ENCODE data around the gene FOXA3.

FOXA3 gene

DNA sequence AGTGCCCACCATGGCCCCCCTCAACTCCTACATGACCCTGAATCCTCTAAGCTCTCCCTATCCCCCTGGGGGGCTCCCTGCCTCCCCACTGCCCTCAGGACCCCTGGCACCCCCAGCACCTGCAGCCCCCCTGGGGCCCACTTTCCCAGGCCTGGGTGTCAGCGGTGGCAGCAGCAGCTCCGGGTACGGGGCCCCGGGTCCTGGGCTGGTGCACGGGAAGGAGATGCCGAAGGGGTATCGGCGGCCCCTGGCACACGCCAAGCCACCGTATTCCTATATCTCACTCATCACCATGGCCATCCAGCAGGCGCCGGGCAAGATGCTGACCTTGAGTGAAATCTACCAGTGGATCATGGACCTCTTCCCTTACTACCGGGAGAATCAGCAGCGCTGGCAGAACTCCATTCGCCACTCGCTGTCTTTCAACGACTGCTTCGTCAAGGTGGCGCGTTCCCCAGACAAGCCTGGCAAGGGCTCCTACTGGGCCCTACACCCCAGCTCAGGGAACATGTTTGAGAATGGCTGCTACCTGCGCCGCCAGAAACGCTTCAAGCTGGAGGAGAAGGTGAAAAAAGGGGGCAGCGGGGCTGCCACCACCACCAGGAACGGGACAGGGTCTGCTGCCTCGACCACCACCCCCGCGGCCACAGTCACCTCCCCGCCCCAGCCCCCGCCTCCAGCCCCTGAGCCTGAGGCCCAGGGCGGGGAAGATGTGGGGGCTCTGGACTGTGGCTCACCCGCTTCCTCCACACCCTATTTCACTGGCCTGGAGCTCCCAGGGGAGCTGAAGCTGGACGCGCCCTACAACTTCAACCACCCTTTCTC is 8.2 kb downstream of the FOXA3 start:
- no peak for DNase-seq (ENCODE audit: extremely low read depth in 1 of 2, low read depth in 1 of 2)

DNA sequence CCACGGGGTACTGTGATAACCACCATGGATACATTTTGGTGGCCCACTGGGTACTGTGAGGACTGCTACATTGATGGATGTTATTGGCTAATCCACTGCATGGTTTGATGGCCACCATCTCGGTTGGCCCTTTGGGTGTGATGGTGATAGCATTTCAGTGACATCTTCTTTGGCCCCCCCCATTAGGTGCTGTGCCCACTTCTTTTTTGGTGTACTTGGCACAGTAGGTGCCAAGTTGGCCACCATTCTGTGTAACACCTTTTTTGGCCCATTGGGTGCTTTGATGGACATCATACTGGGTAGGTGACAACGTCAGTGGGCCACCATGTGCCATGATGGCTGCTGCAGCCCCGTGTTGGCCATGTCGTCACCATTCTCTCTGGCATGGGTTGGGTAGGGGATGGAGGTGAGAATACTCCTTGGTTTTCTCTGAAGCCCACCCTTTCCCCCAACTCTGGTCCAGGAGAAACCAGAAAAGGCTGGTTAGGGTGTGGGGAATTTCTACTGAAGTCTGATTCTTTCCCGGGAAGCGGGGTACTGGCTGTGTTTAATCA is 9.2 kb downstream of the FOXA3 start:
- DNase-seq (ENCODE audit: extremely low read depth in 1 of 2, low read depth in 1 of 2): no peak

DNA sequence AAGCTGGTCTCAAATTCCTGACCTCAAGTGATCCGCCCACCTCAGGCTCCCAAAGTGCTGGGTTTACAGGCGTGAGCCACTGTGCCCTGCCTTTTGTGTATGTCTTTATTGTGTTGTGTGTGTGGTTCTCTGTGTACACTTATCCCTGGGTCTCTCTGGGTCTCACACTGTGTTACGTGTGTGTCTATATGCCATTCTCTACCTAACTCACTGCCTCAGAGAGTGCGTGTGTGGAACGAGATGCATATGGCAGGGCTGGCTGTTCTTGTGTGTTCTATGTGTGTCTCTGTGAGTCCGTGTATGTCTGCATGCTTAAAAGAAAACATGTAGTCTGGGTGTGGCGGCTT is 10.5 kb downstream of the FOXA3 start:
- no peak for DNase-seq (ENCODE audit: extremely low read depth in 1 of 2, low read depth in 1 of 2)

DNA sequence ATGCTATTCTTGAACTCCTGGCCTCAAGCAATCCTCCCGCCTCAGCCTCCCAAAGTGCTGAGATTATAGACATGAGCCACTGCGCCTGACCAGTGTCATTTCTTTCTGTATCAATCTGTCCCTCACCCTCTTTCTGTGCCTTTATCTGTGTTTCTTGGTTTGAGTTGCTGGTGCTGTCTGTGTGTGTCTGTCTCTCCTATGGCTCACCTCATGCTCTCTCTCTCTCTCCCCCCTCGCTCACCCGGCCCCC is 12.0 kb downstream of the FOXA3 start:
- no peak for DNase-seq (ENCODE audit: extremely low read depth in 1 of 2, low read depth in 1 of 2)

DNA sequence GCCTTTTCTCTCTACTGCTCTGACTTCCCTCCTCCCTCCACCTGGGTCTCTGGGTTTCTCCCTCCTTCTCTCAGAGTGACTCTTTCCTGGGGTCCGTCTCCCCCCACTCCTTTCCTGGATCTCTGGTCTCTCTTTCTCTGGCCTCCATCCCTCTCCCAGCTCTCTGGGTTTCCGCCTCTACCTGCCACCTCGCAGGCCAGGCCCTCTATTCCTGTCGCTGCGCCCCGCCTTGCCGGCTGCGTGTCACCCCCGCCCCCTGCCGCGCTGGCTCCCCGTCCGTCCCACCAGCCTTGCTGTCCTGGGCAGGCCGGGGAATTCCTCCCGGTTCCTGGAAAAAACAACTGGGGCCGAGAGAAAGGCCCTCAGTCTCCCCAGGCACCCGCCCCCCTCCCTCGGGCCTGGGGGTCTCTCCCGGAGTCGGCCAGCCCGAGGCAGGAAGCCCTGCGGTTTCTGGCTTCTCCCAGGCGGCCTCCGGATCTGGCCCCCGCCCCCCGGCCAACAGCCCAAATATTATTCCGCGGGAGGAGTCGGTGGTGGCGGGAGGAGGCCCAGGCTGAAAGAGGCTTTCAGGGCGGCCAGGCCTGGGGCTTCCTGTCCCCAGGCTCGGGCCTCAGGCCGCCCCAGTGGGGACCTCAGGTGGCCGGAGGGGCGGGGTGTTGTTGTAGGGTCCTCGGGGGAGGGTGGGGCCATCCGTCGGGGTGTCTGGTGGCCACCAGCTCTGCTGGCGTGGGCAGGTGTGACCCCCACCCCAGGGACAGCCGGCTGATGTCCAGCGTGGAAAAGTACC is 12.5 kb downstream of the FOXA3 start:
- DNase-seq (ENCODE audit: extremely low read depth in 1 of 2, low read depth in 1 of 2): no peak

DNA sequence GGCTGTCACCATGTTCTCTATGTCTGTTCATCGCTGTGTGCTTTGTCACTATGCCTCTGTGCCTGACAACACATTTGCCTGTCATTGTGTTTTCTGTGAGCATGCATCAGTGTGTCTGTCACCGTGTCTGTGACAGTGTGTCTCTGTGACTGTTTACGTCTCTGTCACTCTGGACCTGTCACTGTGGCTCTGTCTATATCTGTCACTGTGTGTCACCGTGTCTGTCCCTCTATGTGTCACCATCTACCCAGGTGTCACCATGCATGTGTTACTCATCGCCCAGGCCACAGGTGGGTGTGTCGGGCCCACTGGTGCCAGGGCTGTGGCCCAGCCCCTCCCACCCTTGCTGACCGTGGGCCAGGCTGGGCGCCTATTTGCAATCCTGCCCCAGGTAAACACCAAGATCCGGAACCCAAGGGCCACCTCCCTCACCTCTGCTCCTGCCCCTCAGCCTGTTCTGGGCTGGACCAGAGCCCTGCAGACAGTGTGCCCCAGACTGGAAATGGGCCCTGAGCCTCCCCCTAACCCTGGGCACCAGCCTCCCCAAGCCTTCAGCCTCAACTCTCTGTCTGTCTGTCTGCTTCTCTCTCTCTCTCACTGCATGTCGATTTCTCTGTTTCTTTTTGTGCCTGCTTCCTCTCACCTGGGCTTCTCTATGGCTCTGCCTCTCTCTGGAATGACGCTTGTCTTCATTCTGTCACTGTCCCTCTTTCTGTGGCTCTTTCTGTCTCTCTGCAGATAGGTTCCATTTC is 14.1 kb downstream of the FOXA3 start:
- no peak for DNase-seq (ENCODE audit: extremely low read depth in 1 of 2, low read depth in 1 of 2)

DNA sequence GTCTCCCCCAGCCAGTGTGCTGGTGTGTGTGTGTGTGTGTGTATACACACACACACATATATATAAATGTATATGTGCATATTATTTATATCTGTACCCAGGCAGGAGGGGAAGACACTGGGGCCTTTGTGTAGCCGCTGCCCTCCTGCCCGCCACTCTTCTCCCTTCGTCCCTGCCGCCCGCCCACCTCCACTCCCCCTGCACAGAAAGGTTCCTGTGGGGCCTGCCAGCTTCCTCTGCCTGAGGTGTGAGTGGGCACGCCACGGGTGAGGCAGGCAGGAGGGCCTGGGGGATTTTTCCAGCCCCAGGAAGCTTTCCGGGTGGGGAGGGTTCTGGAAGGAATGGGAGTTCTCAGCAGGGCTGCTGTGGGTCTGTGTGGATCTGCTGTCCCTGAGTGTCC is 14.9 kb downstream of the FOXA3 start:
- DNase-seq (ENCODE audit: extremely low read depth in 1 of 2, low read depth in 1 of 2): no peak

DNA sequence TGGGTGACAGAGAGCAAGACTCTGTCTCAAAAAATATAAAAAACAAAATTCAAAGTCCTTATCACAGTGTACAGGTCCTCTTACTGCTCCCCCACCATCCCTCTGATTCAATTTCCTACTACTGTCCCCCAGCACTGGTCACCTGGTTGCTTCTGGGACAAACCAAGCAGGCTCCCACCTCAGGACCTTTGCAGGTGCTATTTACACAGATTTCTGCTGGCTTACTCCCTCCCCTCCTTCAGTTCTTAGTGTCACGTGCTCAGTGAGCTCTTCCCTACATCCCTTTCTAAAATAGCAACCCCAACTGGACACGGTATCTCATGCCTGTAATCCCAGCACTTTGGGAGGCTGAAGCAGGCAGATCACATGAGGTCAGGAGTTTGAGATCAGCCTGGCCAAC is 15.8 kb downstream of the FOXA3 start:
- no peak for DNase-seq (ENCODE audit: extremely low read depth in 1 of 2, low read depth in 1 of 2)

DNA sequence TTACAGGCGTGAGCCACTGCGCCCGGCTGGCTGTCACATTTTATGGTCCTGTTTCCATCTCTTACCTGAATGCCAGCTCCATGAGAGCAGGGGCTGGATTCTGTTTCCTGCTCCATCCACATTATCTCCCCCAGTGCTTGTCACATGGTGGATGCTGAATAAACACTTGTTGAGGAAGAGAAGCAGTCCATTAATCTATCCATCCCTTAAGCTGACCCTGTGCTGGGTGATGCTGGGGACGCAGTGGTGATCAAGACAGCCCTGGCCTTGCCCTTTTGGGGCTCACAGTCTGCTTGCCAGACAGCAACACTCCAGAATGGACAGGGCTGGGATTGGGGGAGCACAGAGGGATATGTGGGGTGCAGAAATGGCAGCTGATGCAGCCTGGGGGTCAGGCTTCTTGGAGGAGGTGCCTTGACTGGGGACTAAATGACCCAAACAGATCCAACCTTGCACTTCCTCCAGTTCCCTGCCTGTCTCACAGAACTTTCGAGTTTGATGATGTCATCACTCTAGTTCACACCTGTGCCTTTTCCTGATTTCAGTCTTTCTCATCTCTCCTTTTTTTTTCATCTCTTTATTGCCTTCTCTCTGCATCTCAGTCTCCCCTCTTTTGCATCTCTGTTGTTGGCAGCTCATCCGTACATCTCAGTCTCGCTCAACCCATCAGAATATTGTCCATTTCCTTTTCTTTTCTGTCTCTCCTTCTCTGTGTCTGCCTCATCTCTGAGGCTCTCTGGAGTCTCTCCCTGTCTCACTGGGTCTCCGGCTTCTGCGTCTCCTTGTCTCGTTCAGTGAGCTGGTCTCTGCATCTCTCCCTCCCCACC is 17.2 kb downstream of the FOXA3 start:
- DNase-seq (ENCODE audit: extremely low read depth in 1 of 2, low read depth in 1 of 2): no peak

DNA sequence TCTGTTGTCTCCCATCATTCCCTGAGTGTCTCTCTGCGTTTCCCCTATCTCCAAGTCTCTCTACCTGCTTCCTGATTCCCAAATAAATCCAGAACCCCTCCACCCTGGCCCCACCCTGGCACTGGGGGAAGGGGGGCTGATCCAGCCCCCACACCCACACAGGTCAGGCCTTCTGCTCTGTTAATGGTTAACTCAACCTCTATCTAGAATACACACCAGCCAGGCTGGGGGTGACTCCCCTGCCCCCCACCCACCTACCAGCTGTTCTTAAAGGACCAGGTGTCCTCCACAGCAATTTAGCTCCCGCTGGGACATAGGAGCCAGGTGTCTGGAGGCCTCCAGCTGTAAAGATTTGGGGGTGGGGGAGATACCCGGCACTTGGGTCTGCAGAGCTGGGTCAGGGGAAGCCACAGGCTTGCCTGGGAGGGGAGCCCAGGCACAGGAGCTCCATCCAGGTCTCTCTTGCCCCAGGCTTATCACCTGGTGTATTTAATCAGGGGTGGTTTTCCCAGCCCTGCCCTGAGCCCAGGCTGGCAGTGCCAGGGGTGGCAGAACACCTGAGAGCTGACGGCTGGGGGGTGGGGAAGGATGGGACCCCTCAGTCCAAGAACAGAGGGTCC is 17.9 kb downstream of the FOXA3 start:
- no peak for DNase-seq (ENCODE audit: extremely low read depth in 1 of 2, low read depth in 1 of 2)

DNA sequence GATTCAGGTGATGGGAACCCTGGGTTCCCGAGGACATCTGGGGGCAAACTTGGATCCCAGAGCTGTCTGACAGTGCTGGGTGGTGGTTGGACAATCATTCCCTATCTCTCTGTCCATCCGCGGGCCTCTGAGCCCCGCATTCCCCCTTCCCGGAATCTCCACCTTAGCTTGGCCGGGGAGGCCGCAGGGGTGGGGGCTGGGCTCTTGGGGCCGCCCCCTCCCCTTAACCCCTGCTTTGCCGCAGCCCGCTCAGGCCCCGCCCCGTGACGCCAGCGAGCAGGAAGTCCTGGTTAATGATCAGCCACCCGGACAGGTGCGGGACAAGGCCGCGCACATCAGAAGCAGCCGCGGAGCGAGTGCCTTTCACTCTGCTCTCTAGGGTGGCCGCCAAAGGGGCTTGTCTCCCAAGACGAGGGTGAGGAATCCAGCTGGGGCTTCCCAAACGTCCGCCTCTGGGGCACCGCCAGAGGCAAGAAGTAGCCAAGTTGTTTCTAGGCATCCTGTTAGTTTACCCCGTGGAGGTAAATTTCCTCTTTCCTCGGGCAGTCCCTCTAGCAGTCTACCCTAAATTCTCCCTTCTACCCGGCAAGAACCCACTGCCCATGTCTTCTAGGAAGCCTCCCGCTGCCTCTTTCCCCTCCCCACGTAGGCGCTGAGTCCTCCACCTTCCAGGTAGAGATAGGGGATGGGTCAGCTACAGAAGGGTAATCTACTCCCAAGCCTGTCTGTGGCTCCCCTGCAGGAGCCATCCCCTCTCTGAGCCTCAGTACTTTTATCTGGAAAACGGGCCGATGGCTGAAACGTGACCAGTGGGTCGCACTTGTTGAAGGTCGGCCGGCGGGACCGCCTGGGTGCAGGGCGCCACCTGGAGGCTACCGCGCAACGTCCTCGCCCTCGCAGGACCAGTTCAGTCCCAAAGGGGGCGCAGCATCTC is 18.8 kb downstream of the FOXA3 start:
- DNase-seq (ENCODE audit: extremely low read depth in 1 of 2, low read depth in 1 of 2): peak; percentile 72 to 73

DNA sequence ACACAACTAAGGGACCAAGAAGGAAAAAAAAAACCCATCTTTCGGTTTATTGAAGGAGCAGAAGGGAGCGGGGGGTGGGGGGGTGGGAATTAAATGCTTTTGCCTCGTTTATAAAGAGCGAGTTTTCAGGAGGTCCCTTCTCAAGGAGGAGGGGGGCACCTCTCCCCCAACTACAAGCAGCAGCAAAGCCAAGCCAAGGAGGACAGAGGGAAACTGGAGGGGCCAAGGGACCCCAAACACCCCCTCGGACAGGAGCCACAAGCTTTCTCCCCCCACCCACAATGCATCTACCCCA is 19.4 kb downstream of the FOXA3 start:
- DNase-seq (ENCODE audit: extremely low read depth in 1 of 2, low read depth in 1 of 2): no peak

DNA sequence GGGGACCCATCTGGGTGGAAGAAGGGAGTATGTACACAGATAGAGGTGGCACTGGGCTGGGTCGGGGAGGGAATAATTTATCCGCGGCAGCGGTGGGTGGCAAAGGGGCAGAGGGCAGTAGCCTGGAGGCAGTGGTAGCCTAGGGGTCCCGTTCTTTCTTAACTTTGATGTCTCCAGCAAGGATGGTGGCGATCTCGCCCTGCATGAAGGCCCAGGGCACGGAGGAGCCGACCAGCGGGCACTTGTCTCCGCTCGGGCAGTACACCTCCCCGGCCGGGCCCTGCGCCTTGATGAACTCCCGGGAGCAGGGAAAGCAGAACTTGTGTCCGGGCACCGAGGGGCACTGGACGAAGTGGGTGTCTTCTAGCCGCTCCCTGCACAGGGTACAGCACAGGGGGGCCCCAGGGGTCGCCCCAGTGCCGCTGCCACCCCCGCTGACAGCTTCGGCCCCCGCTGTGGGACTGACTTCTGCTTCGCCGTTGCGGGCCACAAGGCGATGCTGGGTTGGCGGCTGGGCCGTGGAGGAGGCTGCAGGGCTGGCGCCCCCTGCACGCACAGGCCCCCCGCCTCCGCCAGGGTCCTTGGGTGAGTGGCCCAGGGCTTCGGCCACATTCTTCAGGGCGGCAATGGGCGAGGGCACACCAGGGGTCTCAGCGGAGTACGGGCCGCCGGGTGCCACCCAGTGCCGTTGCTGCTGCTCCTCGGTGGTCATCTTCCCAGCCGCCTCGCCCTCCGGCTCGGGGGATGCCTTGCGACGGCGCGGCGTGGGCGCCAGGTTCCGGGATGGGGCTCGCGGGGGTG is 20.0 kb downstream of the FOXA3 start:
- no peak for DNase-seq (ENCODE audit: extremely low read depth in 1 of 2, low read depth in 1 of 2)

DNA sequence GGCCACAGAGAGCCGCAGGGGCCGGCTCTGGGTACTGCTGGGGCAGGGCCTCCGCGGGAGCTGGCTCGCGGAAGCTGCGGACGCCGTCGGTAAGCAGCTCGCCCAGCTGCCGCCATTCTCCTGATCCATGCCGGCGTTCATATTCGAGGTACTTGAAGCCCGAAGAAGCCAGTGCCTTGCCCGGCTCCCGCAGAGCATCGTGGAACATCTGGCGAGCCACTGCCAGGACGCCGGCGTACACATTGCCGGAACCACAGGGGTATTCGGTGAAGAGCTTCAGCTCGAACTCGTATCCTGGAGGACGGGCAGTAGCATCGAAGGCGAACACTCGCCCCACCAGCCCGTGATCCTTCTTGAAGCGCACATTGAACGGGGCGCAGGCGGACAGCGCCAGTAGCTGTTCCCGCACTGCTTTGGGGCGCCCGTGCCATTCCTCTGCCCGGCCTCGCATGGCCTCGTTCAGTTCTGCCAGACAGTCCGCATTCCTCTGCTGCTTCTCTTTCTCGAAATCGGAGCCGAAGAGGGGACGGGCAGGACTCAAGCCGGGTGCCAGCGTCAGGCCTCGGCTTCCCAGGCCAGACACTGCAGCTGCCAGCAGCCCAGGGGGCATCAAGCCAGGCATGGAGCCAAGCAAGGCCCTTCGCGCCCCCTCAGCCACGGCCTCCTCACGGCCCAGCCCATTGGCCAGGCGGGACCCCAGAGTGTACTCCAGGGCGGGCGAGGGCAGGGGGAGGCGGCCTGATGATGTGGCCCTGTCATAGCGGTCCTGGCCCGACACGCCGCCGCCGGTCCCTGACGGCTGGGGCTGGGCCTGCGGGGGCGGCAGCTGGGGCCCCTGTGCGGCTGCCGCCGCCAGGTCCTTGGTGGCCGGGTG is 20.8 kb downstream of the FOXA3 start:
- no peak for DNase-seq (ENCODE audit: extremely low read depth in 1 of 2, low read depth in 1 of 2)

DNA sequence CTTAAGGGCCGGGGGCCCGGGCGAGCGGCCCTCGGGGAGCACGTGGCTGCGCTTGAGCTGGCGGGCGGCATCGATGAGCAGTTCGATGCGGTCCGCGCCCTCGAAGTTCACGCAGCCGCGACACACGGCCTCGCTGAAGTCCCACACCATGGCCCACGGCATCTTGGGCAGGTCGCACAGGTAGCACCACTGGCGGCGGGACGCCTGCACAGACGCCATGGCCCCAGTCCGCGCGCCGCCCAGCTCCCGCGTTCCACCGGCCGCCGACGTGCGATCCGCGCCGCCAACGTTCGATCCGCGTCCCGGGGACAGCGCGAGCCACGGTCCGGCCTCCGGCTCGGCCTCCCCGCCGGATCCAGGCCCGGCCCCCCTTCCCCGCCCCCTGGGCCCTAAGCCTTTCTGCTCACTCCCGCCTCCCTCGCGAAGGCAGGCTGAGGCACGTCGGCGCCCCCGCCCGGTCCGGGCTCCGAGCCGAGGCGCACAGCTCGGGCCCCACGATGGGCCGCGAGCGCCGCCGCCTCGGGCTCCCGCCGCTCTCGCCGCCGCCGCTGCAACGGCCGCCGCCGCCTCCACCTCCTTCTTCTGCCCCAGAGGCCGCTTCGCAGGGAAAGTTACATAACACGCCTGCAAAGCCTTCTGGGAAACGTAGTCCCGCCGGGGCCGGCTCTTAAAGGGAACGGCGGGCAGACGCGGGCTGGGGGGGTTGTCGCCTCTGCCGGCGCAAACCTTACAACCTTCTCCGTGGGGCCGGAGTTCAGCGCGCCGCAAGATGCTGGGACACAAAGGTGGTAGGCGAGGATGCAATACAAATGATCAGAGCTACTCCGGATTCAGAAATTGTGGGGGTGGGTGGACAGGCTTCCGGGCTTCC is 21.7 kb downstream of the FOXA3 start, which contains the start of gene IRF2BP1:
Gene IRF2BP1 (minus strand): TSS at position 586 of the 871 bp plus-strand sequence. CDS start 367 bp downstream, at position 219.
- DNase-seq (ENCODE audit: extremely low read depth in 1 of 2, low read depth in 1 of 2): peak; percentile 69 to 83

DNA sequence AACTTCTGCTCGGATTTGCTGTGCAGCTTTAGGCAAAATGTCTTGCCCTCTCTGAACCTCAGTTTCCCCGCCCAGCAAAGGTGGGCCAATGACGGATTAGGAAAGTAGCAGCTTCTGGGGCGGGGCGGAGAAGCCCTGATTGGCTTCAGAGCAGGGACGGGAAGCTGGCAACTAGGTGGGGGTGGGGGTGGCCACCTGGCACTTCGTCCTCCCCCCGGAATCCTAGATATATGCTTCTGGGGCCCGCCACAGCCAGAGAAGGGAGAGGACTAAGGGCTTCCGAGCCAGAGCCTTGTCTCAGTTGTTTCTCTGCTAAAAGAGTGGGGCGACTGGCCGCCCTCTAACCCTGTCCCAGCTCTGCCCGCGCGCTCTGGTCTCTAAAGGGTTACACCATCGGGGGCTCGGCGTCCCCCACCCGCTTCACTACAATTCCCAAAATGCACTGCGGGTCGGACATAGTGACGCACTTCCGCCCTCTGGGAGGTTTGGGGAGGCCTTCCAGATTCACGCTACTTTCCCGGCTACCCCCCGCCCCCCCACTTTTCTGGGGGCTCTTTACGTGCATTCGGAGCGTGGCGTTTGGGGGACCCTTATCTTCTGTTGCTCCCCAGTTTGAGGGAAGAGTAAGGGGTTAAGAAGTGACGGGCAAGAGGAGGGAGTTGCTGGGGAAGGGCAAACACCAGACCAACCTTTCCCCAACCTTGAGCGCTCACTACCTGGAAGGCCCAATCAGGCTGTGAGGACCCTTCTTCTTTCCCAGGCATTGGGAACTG is 22.5 kb downstream of the FOXA3 start:
- DNase-seq (ENCODE audit: extremely low read depth in 1 of 2, low read depth in 1 of 2): peak; percentile 73 to 91

All from stimulated activated CD8-positive, alpha-beta memory T cell treated with anti-CD3 and anti-CD28 coated beads, Interleukin-7, amount 100 ng/mL, for 48 hours (primary cell).